ENCODE results near the gene TBCD.

TBCD gene

GRCh38 chr17:82858376-82859126 is 106.7 kb downstream of the TBCD start:
- TF ChIP-seq CTCF (conservative IDR thresholded peaks at IDR 0.05): no peak
- H3K27ac ChIP-seq: peak overlapping the region; percentile 83

GRCh38 chr17:82859431-82860403 is 107.9 kb downstream of the TBCD start:
- no peak for TF ChIP-seq CTCF (conservative IDR thresholded peaks at IDR 0.05)
- H3K27ac ChIP-seq: peak overlapping the region; percentile 33; the same call in 1 of the 2 replicates

- no peak for TF ChIP-seq CTCF (conservative IDR thresholded peaks at IDR 0.05)
- H3K27ac ChIP-seq: no peak overlapping the region
Measured at GRCh38 chr17:82860606-82861392, 108.9 kb downstream of the TBCD start.

GRCh38 chr17:82861393-82861775 is 109.5 kb downstream of the TBCD start:
- no peak overlapping the region for H3K27ac ChIP-seq
- TF ChIP-seq CTCF (conservative IDR thresholded peaks at IDR 0.05): no peak

GRCh38 chr17:82862191-82862590 is 110.3 kb downstream of the TBCD start:
- no peak for TF ChIP-seq CTCF (conservative IDR thresholded peaks at IDR 0.05)
- no peak overlapping the region for H3K27ac ChIP-seq

- no peak for TF ChIP-seq CTCF (conservative IDR thresholded peaks at IDR 0.05)
- no peak overlapping the region; the same call in 1 of the 2 replicates for H3K27ac ChIP-seq
Measured at GRCh38 chr17:82862737-82863382, 111.0 kb downstream of the TBCD start.

All from VCaP (cell line).